ENCODE results near the gene ANO7. TPM values are rescaled to one million over a fixed set of nuclear protein-coding genes. Genes with fewer than 3 reads are reported as not detected.

ANO7 gene
- total and polyA plus RNA-seq, 2 experiments from 2014 or later: 0.22 to 2.6 TPM

DNA sequence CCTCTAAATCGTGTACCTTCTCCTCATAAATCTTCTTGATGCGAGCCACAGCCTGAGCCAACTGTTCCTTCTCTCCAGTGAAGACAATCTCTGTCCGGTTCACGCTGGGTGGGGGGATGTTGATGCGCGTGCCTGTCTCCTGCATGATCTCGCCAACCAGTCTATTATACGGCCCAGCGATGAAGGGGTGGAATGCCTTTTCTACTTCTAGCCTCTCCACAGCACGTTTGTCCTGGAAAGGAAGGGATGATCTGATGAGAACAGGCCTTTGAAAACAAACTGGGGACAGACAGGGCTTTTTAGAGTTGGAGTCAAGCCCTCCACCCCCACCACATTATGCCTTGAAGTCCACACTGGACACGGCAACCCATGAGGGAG lies 67.7 kb downstream of the ANO7 start:
- H4K20me1 ChIP-seq (ENCODE audit: insufficient read depth): peaks cover 21% of the 10 kb centered on the region
- no peak overlapping the region for H3K4me3 ChIP-seq
- peaks cover 87% of the 10 kb centered on the region for H3K36me3 ChIP-seq (ENCODE audit: low read depth)
- no peak for DNase-seq
- H3K9ac ChIP-seq: no peak overlapping the region
- WGBS, 2 experiments (ENCODE audit: low coverage in 1 of 2, low lambda C conversion rate in 2 of 2, missing lambda C conversion rate in 2 of 2): 82% methylated on average over 11 of the region's 11 CpGs
- H3K9me3 ChIP-seq (ENCODE audit: low read depth): no peaks in the 10 kb centered on the region
- no peak overlapping the region for H3K27ac ChIP-seq
- no peaks in the 10 kb centered on the region for H3K9me2 ChIP-seq (ENCODE audit: insufficient read depth)
- in situ Hi-C loops (cut with MboI): no loop called here
- H3K27me3 ChIP-seq (replicated peaks; ENCODE audit: insufficient read depth): no peaks in the 10 kb centered on the region
- no peak overlapping the region for H2AFZ ChIP-seq
- H3K79me2 ChIP-seq (ENCODE audit: insufficient read depth): peaks cover 100% of the 10 kb centered on the region
- H3F3A ChIP-seq (ENCODE audit: insufficient read depth): peaks cover 59% of the 10 kb centered on the region
- H3K4me1 ChIP-seq (ENCODE audit: insufficient read depth): 0 out of 2 replicates have a peak, but pooled peaks cover 5% of the 10 kb centered on the region
- H3K4me2 ChIP-seq (ENCODE audit: unreplicated experiment): no peak overlapping the region
- TF ChIP-seq EZH2phosphoT487 (IDR thresholded peaks at IDR 0.05; ENCODE audit: insufficient read depth, low read depth) (no peak), EZH2 (IDR thresholded peaks at IDR 0.05; ENCODE audit: insufficient read depth, poor library complexity, severe bottlenecking) (no peak)

DNA sequence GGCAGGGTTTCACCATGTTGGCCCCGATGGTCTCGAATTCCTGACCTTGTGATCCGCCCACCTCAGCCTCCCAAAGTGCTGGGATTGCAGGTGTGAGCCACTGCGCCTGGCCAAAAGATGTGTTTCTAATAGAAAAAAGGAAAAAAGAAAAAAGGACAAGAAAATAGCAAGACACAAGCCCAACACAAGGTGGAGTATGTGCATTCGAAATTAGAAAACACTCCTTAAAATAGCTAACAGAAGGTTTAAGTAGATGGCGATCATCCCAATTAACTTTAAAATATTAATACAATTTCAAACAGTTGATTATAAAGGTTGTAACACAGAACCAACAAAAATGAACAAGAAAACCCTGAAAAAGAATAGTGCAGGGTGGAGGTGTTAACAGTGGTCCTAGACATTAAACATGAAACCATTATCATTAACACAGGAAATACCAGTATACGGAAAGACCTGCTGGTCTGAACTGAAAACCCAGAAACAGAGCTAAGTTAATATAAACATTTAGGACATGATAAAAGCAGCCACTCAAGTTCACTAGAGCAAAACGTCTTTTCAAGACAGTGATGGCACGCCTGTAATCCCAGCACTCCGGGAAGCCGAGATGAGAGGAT lies 69.0 kb downstream of the ANO7 start:
- Histone ChIP-seq H3F3A (ENCODE audit: insufficient read depth) (peaks cover 72% of the 10 kb centered on the region), H3K9ac (0 out of 2 replicates have a peak overlapping the region, but pooled peaks have one; percentile 8), H3K36me3 (ENCODE audit: low read depth) (peaks cover 92% of the 10 kb centered on the region), H4K20me1 (ENCODE audit: insufficient read depth) (peaks cover 21% of the 10 kb centered on the region), H3K4me1 (ENCODE audit: insufficient read depth) (0 out of 2 replicates have a peak, but pooled peaks cover 5% of the 10 kb centered on the region), H3K79me2 (ENCODE audit: insufficient read depth) (peaks cover 100% of the 10 kb centered on the region), H3K9me3 (ENCODE audit: low read depth) (no peaks in the 10 kb centered on the region), H3K27ac (no peak overlapping the region), H3K9me2 (ENCODE audit: insufficient read depth) (no peaks in the 10 kb centered on the region), H3K27me3 (replicated peaks; ENCODE audit: insufficient read depth) (no peaks in the 10 kb centered on the region), H3K4me3 (no peak overlapping the region), H2AFZ (no peak overlapping the region), H3K4me2 (ENCODE audit: unreplicated experiment) (no peak overlapping the region)
- 85 to 86% methylated on average over 11 of the region's 11 CpGs for WGBS, 2 experiments (ENCODE audit: low coverage in 1 of 2, low lambda C conversion rate in 2 of 2, missing lambda C conversion rate in 2 of 2)
- TF ChIP-seq EZH2phosphoT487 (IDR thresholded peaks at IDR 0.05; ENCODE audit: insufficient read depth, low read depth): no peak
- TF ChIP-seq EZH2 (IDR thresholded peaks at IDR 0.05; ENCODE audit: insufficient read depth, poor library complexity, severe bottlenecking): no peak
- peak; percentile 22 for DNase-seq
- in situ Hi-C loops (cut with MboI): no loop called here

DNA sequence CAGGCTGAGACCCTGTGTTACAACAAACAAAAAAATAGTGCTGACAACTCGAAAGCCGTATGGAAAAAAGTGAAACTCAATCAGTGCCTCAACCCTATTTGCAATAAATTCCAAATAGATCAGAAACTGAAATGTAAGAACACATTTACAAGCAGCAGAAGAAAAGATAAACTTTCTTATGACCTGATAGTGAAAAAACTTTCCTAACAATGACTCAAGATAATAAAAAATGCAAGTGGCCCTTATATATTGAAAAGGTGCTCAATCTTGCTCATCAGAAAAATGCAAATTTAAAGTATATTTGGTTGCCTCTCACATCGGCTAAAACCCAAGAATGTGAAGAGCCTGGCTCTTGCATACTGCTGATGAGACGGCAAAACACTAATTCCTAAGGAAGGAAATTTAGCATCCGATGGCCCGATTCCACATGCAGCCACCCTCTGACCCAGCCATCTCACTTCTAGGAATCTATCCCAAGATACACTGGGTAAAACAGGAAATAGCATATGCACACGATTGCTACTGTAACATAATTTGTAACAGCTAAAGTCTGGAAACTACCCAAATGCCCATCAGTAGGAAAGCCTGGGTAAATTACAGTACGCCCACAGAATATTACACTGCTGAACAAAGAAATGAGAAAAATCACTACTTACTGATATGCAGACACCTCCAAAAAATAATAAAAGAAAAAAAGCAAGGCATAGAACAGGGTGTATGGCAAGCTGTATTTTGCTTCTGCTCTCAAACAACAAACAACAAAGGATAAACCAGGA lies 70.2 kb downstream of the ANO7 start:
- peak; percentile 21 for DNase-seq
- 0 out of 2 replicates have a peak, but pooled peaks cover 5% of the 10 kb centered on the region for H3K4me1 ChIP-seq (ENCODE audit: insufficient read depth)
- peaks cover 93% of the 10 kb centered on the region for H3K36me3 ChIP-seq (ENCODE audit: low read depth)
- peaks cover 74% of the 10 kb centered on the region for H3F3A ChIP-seq (ENCODE audit: insufficient read depth)
- H3K27me3 ChIP-seq (replicated peaks; ENCODE audit: insufficient read depth): no peaks in the 10 kb centered on the region
- peaks cover 100% of the 10 kb centered on the region for H3K79me2 ChIP-seq (ENCODE audit: insufficient read depth)
- H3K9ac ChIP-seq: no peak overlapping the region
- 74 to 77% methylated on average over 8 of the region's 8 CpGs for WGBS, 2 experiments (ENCODE audit: low coverage in 1 of 2, low lambda C conversion rate in 2 of 2, missing lambda C conversion rate in 2 of 2)
- no peak overlapping the region for H2AFZ ChIP-seq
- H3K9me2 ChIP-seq (ENCODE audit: insufficient read depth): no peaks in the 10 kb centered on the region
- peaks cover 21% of the 10 kb centered on the region for H4K20me1 ChIP-seq (ENCODE audit: insufficient read depth)
- 0 out of 2 replicates have a peak overlapping the region, but pooled peaks have one; percentile 5 for H3K27ac ChIP-seq
- no peak overlapping the region for H3K4me2 ChIP-seq (ENCODE audit: unreplicated experiment)
- no peak overlapping the region for H3K4me3 ChIP-seq
- in situ Hi-C loops (cut with MboI): no loop called here
- H3K9me3 ChIP-seq (ENCODE audit: low read depth): no peaks in the 10 kb centered on the region
- TF ChIP-seq EZH2 (IDR thresholded peaks at IDR 0.05; ENCODE audit: insufficient read depth, poor library complexity, severe bottlenecking) (no peak), EZH2phosphoT487 (IDR thresholded peaks at IDR 0.05; ENCODE audit: insufficient read depth, low read depth) (no peak)

DNA sequence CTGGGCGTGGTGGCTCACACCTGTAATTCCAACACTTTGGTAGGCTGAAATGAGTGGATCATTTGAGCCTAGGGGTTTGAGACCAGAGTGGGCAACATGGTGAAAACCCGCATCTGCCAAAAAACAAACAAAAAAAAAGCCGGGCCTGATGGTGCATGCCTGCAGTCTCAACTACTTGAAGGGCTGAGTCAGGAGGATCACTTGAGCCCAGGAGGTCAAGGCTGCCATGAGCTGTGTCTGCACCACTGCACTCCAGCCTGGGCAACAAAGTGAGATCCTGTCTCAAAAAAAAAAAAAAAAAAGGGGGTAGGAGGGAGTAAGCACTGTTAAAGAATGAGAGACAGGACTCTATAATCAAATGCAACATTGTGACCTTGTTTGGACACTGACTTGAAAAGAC lies 72.4 kb downstream of the ANO7 start:
- Histone ChIP-seq H3F3A (ENCODE audit: insufficient read depth) (peaks cover 64% of the 10 kb centered on the region), H3K79me2 (ENCODE audit: insufficient read depth) (peaks cover 100% of the 10 kb centered on the region), H3K27ac (no peak overlapping the region), H3K9me3 (ENCODE audit: low read depth) (no peaks in the 10 kb centered on the region), H3K4me1 (ENCODE audit: insufficient read depth) (0 out of 2 replicates have a peak, but pooled peaks cover 5% of the 10 kb centered on the region), H2AFZ (no peak overlapping the region), H3K36me3 (ENCODE audit: low read depth) (peaks cover 90% of the 10 kb centered on the region), H4K20me1 (ENCODE audit: insufficient read depth) (peaks cover 17% of the 10 kb centered on the region), H3K9ac (no peak overlapping the region), H3K4me2 (ENCODE audit: unreplicated experiment) (no peak overlapping the region), H3K4me3 (no peak overlapping the region), H3K9me2 (ENCODE audit: insufficient read depth) (no peaks in the 10 kb centered on the region), H3K27me3 (replicated peaks; ENCODE audit: insufficient read depth) (no peaks in the 10 kb centered on the region)
- 97 to 100% methylated on average over 3 of the region's 3 CpGs for WGBS, 2 experiments (ENCODE audit: low coverage in 1 of 2, low lambda C conversion rate in 2 of 2, missing lambda C conversion rate in 2 of 2)
- TF ChIP-seq EZH2 (IDR thresholded peaks at IDR 0.05; ENCODE audit: insufficient read depth, poor library complexity, severe bottlenecking): no peak
- no peak for TF ChIP-seq EZH2phosphoT487 (IDR thresholded peaks at IDR 0.05; ENCODE audit: insufficient read depth, low read depth)
- in situ Hi-C loops (cut with MboI): no loop called here
- DNase-seq: no peak

All from GM23248 (cell line).